IMR-90 (cell line): ENCODE results near the gene TMEM131. TPM values are rescaled to one million over a fixed set of nuclear protein-coding genes. Genes with fewer than 3 reads are reported as not detected.

Source experiments
- ATAC-seq: fragments of 200-7000 bp; cut with Tn5 transposase; 2 replicates; pipeline ENCODE4 v1.9.1; 2020; ENCODE audit warnings: low read depth, mild to moderate bottlenecking, moderate library complexity
- BruUV-seq: library from RNA; stranded (reverse); fragments of 400-500 nt; replicated peaks from 2 replicates; lab custom pipeline; 2021; lab: Mats Ljungman, UMichigan
- CTCF ChIA-PET: fragments of 300-600 bp; formaldehyde crosslinking; extraction: SDS; loops from one replicate; lab custom pipeline; 2021; ENCODE audit warnings: antibody characterized with exemption; lab: Yijun Ruan, JAX
- POLR2A ChIA-PET: fragments of 300-600 bp; sonication (Branson Sonifier 250); formaldehyde crosslinking; loops from one replicate; lab custom pipeline; 2022; ENCODE audit warnings: antibody characterized with exemption; ENCODE audit not compliant: unreplicated experiment; lab: Charles Lee
- DNase-seq: peaks from one replicate; pipeline ENCODE4 v3.0.0; 2013
- H2AFZ ChIP-seq: replicated peaks from 2 replicates; pipeline ENCODE3; 2013; ENCODE audit warnings: low read length, mild to moderate bottlenecking; ENCODE audit not compliant: poor library complexity
- H2AK5ac ChIP-seq: 2 replicates; pipeline ENCODE4 v1.6.1; 2013; ENCODE audit warnings: low read depth, low read length, inconsistent platforms
- H2AK9ac ChIP-seq: replicated peaks from 2 replicates; pipeline ENCODE3; 2013; ENCODE audit warnings: mild to moderate bottlenecking, low read depth, low read length, moderate library complexity; ENCODE audit not compliant: poor library complexity
- H2BK120ac ChIP-seq: 2 replicates; pipeline ENCODE4 v1.6.1; 2013; ENCODE audit warnings: low read depth, low read length, inconsistent platforms
- H2BK15ac ChIP-seq: 3 replicates; pipeline ENCODE4 v1.6.1; 2013; ENCODE audit warnings: low read depth, low read length, inconsistent platforms
- H2BK20ac ChIP-seq: 2 replicates; pipeline ENCODE4 v1.6.1; 2013; ENCODE audit warnings: low read depth, mild to moderate bottlenecking, inconsistent platforms, low read length, moderate library complexity
- H2BK5ac ChIP-seq: 2 replicates; pipeline ENCODE4 v1.6.1; 2013; ENCODE audit warnings: mild to moderate bottlenecking, low read depth, low read length, inconsistent platforms; ENCODE audit not compliant: poor library complexity, severe bottlenecking
- H3K14ac ChIP-seq: replicated peaks from 2 replicates; pipeline ENCODE4 v1.6.1; 2013; ENCODE audit warnings: low read depth, low read length, inconsistent platforms
- H3K18ac ChIP-seq: 2 replicates; pipeline ENCODE4 v1.6.1; 2013; ENCODE audit warnings: low read depth, low read length, control low read depth
- H3K23ac ChIP-seq: 2 replicates; pipeline ENCODE4 v1.6.1; 2013; ENCODE audit warnings: low read depth, low read length, inconsistent platforms
- H3K27ac ChIP-seq: 2 replicates; pipeline ENCODE4 v1.5.1; 2013; ENCODE audit warnings: mild to moderate bottlenecking, control low read depth, low read length; ENCODE audit not compliant: insufficient read depth
- H3K27me3 ChIP-seq: 2 replicates; pipeline ENCODE4 v1.6.1; 2013; ENCODE audit warnings: low read length; ENCODE audit not compliant: control insufficient read depth, insufficient read depth
- H3K36me3 ChIP-seq: 2 replicates; pipeline ENCODE4 v1.6.1; 2013; ENCODE audit warnings: low read length, mixed read lengths; ENCODE audit not compliant: control insufficient read depth, insufficient read depth
- H3K4ac ChIP-seq: 2 replicates; pipeline ENCODE4 v1.6.1; 2013; ENCODE audit warnings: low read depth, low read length, inconsistent platforms
- H3K4me1 ChIP-seq: 2 replicates; pipeline ENCODE4 v1.6.1; 2013; ENCODE audit warnings: low read length, mixed read lengths; ENCODE audit not compliant: control insufficient read depth, insufficient read depth
- H3K4me2 ChIP-seq: 2 replicates; pipeline ENCODE4 v1.6.1; 2013; ENCODE audit warnings: low read depth, mild to moderate bottlenecking, control low read depth, low read length, moderate library complexity
- H3K4me3 ChIP-seq: 2 replicates; pipeline ENCODE4 v1.5.1; 2013; ENCODE audit warnings: low read depth, mild to moderate bottlenecking, control low read depth, low read length, moderate library complexity; ENCODE audit not compliant: insufficient read depth
- H3K56ac ChIP-seq: 2 replicates; pipeline ENCODE4 v1.6.1; 2013; ENCODE audit warnings: low read length, inconsistent platforms; ENCODE audit not compliant: insufficient read depth; ENCODE audit errors: extremely low read depth
- H3K79me1 ChIP-seq, 2 experiments: 2 replicates each; pipeline ENCODE4 v1.6.1; 2013; ENCODE audit warnings: low read length in 2 of 2, inconsistent platforms in 1 of 2, low read depth in 1 of 2
- H3K9ac ChIP-seq: 2 replicates; pipeline ENCODE4 v1.6.1; 2013; ENCODE audit warnings: low read depth, low read length, control low read depth
- H3K9me1 ChIP-seq: 2 replicates; pipeline ENCODE4 v1.6.1; 2013; ENCODE audit warnings: low read length, inconsistent platforms; ENCODE audit not compliant: insufficient read depth
- H3K9me3 ChIP-seq: 2 replicates; pipeline ENCODE4 v1.6.1; 2013; ENCODE audit warnings: low read length; ENCODE audit not compliant: control insufficient read depth, insufficient read depth
- H4K20me1 ChIP-seq: 2 replicates; pipeline ENCODE4 v1.6.1; 2013; ENCODE audit warnings: low read length, inconsistent platforms; ENCODE audit not compliant: insufficient read depth
- H4K5ac ChIP-seq: 2 replicates; pipeline ENCODE4 v1.6.1; 2013; ENCODE audit warnings: mild to moderate bottlenecking, low read depth, low read length, control low read depth
- H4K8ac ChIP-seq, 2 experiments: 2 replicates each; pipeline ENCODE4 v1.6.1; 2013; ENCODE audit warnings: low read depth in 2 of 2, low read length in 2 of 2, control low read depth in 1 of 2, inconsistent platforms in 1 of 2
- H4K91ac ChIP-seq: 2 replicates; pipeline ENCODE4 v1.6.1; 2013; ENCODE audit warnings: low read depth, low read length, inconsistent platforms; ENCODE audit not compliant: insufficient read depth
- BHLHE40 ChIP-seq: fragments of 150-350 bp; IDR thresholded peaks from 2 replicates; pipeline ENCODE4 v1.6.1; 2016; ENCODE audit warnings: mild to moderate bottlenecking, low read depth, low read length
- CEBPB ChIP-seq: IDR thresholded peaks from 2 replicates; pipeline ENCODE4 v1.6.1; 2012; ENCODE audit warnings: low read depth, low read length, improper control_type of control experiment
- CHD1 ChIP-seq: IDR thresholded peaks from 2 replicates; pipeline ENCODE4 v1.6.1; 2012; ENCODE audit warnings: low read depth, low read length, improper control_type of control experiment
- CTCF ChIP-seq: conservative IDR thresholded peaks from 2 replicates; pipeline ENCODE4 v1.5.1; 2012; ENCODE audit warnings: mild to moderate bottlenecking, low read depth, low read length, improper control_type of control experiment
- ELK1 ChIP-seq: fragments of 150-350 bp; IDR thresholded peaks from 2 replicates; pipeline ENCODE4 v1.6.1; 2016; ENCODE audit warnings: low read depth, mild to moderate bottlenecking, low read length, moderate library complexity, borderline replicate concordance
- FOS ChIP-seq: fragments of 150-350 bp; IDR thresholded peaks from 2 replicates; pipeline ENCODE4 v1.6.1; 2016; ENCODE audit warnings: low read depth, low read length
- MAFK ChIP-seq: IDR thresholded peaks from 2 replicates; pipeline ENCODE4 v1.6.1; 2012; ENCODE audit warnings: low read depth, low read length, improper control_type of control experiment
- MAZ ChIP-seq: IDR thresholded peaks from 2 replicates; pipeline ENCODE4 v1.6.1; 2012; ENCODE audit warnings: low read depth, mild to moderate bottlenecking, low read length, improper control_type of control experiment, moderate library complexity, borderline replicate concordance
- MXI1 ChIP-seq: IDR thresholded peaks from 2 replicates; pipeline ENCODE4 v1.6.1; 2012; ENCODE audit warnings: low read depth, mild to moderate bottlenecking, low read length, moderate library complexity, borderline replicate concordance
- NFE2L2 ChIP-seq: fragments of 150-350 bp; IDR thresholded peaks from 2 replicates; pipeline ENCODE4 v1.6.1; 2016; ENCODE audit warnings: low read depth, mild to moderate bottlenecking, low read length
- POLR2A ChIP-seq: IDR thresholded peaks from 2 replicates; pipeline ENCODE4 v1.6.1; 2012; ENCODE audit warnings: mild to moderate bottlenecking, low read depth, low read length
- RAD21 ChIP-seq: IDR thresholded peaks from 2 replicates; pipeline ENCODE4 v1.6.1; 2012; ENCODE audit warnings: low read length, improper control_type of control experiment
- RCOR1 ChIP-seq: IDR thresholded peaks from 2 replicates; pipeline ENCODE4 v1.6.1; 2012; ENCODE audit warnings: mild to moderate bottlenecking, low read length, improper control_type of control experiment; ENCODE audit not compliant: insufficient replicate concordance
- RFX5 ChIP-seq: IDR thresholded peaks from 2 replicates; pipeline ENCODE4 v1.8.0; 2012; ENCODE audit warnings: low read depth, mild to moderate bottlenecking, low read length, moderate library complexity
- SMC3 ChIP-seq: fragments of 150-350 bp; IDR thresholded peaks from 2 replicates; pipeline ENCODE4 v1.6.1; 2016; ENCODE audit warnings: low read depth, mild to moderate bottlenecking, antibody characterized with exemption, low read length, moderate library complexity
- USF2 ChIP-seq: fragments of 150-350 bp; IDR thresholded peaks from 2 replicates; pipeline ENCODE4 v1.6.1; 2017; ENCODE audit warnings: mild to moderate bottlenecking, antibody characterized with exemption, low read length, low read depth
- WGBS, 2 experiments: methylation state at CpG; one replicate each; pipeline versions ENCODE4 v1.1.5 to v1.1.7; 2013; ENCODE audit warnings: missing lambda C conversion rate in 2 of 2; ENCODE audit not compliant: insufficient read length in 1 of 2; ENCODE audit errors: extremely low coverage in 2 of 2; 5-methylcytosine and 5-hydroxymethylcytosine counted together
- dilution Hi-C: fragments of 300-500 bp; cut with HindIII; formaldehyde crosslinking; loops from one replicate; pipeline ENCODE4 v1.14.3; 2018; ENCODE audit warnings: low sequenced_read_pairs; ENCODE audit not compliant: unreplicated experiment
- in situ Hi-C: fragments of 300-500 bp; cut with MboI; formaldehyde crosslinking; loops from 3 replicates; pipeline ENCODE4 v1.14.3; 2019; ENCODE audit warnings: low sequenced_read_pairs, inconsistent platforms, mixed read lengths
- intact Hi-C: fragments of 100-400 bp; cut with micrococcal nuclease; formaldehyde crosslinking; loops from 2 replicates; pipeline ENCODE4 v1.10.0; 2022
- polyA plus RNA-seq, 3 experiments: library from polyadenylated mRNA; depleted of rRNA; stranded (reverse); fragments of >200 nt; gene quantifications; 2 replicates each; pipeline ENCODE4 v1.2.3, GENCODE V29; 2012; ENCODE audit warnings: low replicate concordance in 1 of 3
- total RNA-seq: library from RNA; depleted of rRNA; stranded (reverse); fragments of >200 nt; gene quantifications from 2 replicates; pipeline ENCODE4 v1.2.3, GENCODE V29; 2012

Gene TMEM131
- total and polyA plus RNA-seq, 2 of the 4 experiments (the other 2 are of a cell fraction), result 13.3 to 14.0 TPM

GRCh38 chr2:98004047-98004446, 8.3 kb upstream of the TMEM131 start:
- POLR2A ChIA-PET, result no interaction called here

More at GRCh38 chr2:98004047-98004446, 8.3 kb upstream of the TMEM131 start:
- no peaks in the 10 kb centered on the region for H3K4me1 ChIP-seq
- intact Hi-C loops, result no loop called here
- in situ Hi-C loops, result no loop called here
- H2AK5ac ChIP-seq, result no peak overlapping the region
- H3K4ac ChIP-seq, result no peak overlapping the region
- no peaks in the 10 kb centered on the region for H3K36me3 ChIP-seq
- H3K56ac ChIP-seq, result no peak overlapping the region
- no peak overlapping the region for H2BK15ac ChIP-seq
- no peak overlapping the region for H4K5ac ChIP-seq
- H3K9me1 ChIP-seq, result no peaks in the 10 kb centered on the region
- ATAC-seq (no peak), DNase-seq (no peak)
- no peak overlapping the region for H4K8ac ChIP-seq
- H3K79me1 ChIP-seq, result no peaks in the 10 kb centered on the region
- H2AFZ ChIP-seq, result no peak overlapping the region
- dilution Hi-C loops, result no loop called here
- H4K20me1 ChIP-seq, result no peaks in the 10 kb centered on the region
- BruUV-seq, result no TSS peak
- TF ChIP-seq MXI1, result no peak
- no peak for TF ChIP-seq RFX5
- TF ChIP-seq USF2, result no peak
- TF ChIP-seq NFE2L2, result no peak
- TF ChIP-seq CEBPB, result no peak
- TF ChIP-seq ELK1, result no peak
- no peak for TF ChIP-seq SMC3
- no peak for TF ChIP-seq BHLHE40
- TF ChIP-seq POLR2A, result no peak
- TF ChIP-seq FOS, result no peak
- no peak for TF ChIP-seq MAZ
- TF ChIP-seq MAFK, result no peak
- TF ChIP-seq CHD1, result no peak
- TF ChIP-seq RCOR1, result no peak
- no peak for TF ChIP-seq CTCF
- no peak for TF ChIP-seq RAD21
- H3K27me3 ChIP-seq, result no peaks in the 10 kb centered on the region; the same call in 1 of the 2 replicates
- no peak overlapping the region for H3K14ac ChIP-seq
- CTCF ChIA-PET, result interaction anchor here (0.6 kb wide), 1 partner anchor 47 kb away, joined by 4 read pairs; no protein-coding TSS in a partner anchor
- no peak overlapping the region for H3K18ac ChIP-seq
- no peak overlapping the region for H2BK20ac ChIP-seq
- no peak overlapping the region for H3K4me3 ChIP-seq
- H2BK5ac ChIP-seq, result no peak overlapping the region
- no peak overlapping the region for H2BK120ac ChIP-seq
- H3K9ac ChIP-seq, result no peak overlapping the region
- H4K91ac ChIP-seq, result no peak overlapping the region
- no peak overlapping the region for H3K23ac ChIP-seq
- no peak overlapping the region for H3K4me2 ChIP-seq
- H3K27ac ChIP-seq, result no peak overlapping the region
- H3K9me3 ChIP-seq, result no peaks in the 10 kb centered on the region
- WGBS, 2 experiments, result no CpG with 5 or more reads among the region's 2 CpGs
- H2AK9ac ChIP-seq, result no peak overlapping the region
